Adipocyte (in vitro differentiated cells): Measurements from ENCODE around the gene TSPAN2.

Experiments used
- DNase-seq: peaks from one replicate; pipeline ENCODE4 v3.0.0-alpha.2; 2015; ENCODE audit warnings: low read depth
- H3K27me3 ChIP-seq: replicated peaks from 2 replicates; pipeline ENCODE4 v1.7.0; 2013; ENCODE audit warnings: mild to moderate bottlenecking, low read length, moderate library complexity; ENCODE audit not compliant: control insufficient read depth, insufficient read depth
- H3K36me3 ChIP-seq: 2 replicates; pipeline ENCODE4 v1.7.0; 2013; ENCODE audit warnings: low read length, mild to moderate bottlenecking, moderate library complexity; ENCODE audit not compliant: control insufficient read depth, insufficient read depth, severe bottlenecking
- H3K4me1 ChIP-seq: 2 replicates; pipeline ENCODE4 v1.7.0; 2013; ENCODE audit warnings: mild to moderate bottlenecking, low read length, moderate library complexity; ENCODE audit not compliant: control insufficient read depth, insufficient read depth
- H3K4me3 ChIP-seq: 2 replicates; pipeline ENCODE4 v1.7.0; 2013; ENCODE audit warnings: mild to moderate bottlenecking, low read length, moderate library complexity
- H3K9ac ChIP-seq: 2 replicates; pipeline ENCODE4 v1.7.0; 2013; ENCODE audit warnings: mild to moderate bottlenecking, low read length, moderate library complexity
- H3K9me3 ChIP-seq: 2 replicates; pipeline ENCODE4 v1.7.0; 2013; ENCODE audit warnings: mild to moderate bottlenecking, low read length, moderate library complexity; ENCODE audit not compliant: control insufficient read depth

Gene TSPAN2

DNA sequence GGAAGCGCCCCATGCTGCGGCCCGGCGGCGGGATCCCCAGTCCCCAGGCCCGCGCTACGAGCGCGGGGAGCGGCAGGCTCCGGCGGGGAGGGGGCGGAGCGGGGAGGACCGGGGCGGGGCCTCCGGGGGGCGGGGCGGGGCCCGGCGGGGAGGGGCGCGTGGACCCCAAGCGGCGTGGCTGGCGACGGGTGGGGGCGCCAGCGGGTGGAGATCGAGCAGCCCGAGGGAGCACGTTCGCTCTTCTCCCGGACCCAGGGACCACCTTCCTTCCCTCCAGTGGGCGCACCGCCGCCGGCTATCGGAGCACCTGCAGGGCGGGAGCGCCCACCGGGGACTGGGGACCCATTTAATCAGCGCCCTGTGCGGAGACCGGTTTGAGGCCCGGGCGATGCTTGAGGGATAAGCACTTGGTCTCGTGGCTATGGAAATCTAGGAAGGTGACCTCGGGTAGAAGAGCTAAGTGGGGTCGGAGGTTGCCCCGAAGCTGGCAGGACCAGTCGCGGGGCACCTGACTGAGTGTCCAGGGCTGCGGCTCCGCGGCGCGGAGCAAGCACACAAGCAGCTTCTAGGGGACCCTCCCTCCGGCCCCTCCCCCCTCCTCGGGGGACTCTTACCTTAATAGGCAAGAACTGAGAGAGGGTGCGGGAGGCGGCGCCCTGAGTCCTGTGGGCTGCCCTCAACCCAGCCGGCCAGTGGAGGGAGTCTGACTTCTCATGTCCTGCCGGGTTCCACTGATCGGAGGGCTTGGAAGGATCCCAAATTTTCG is at the start of gene TSPAN2:
Gene TSPAN2 (minus strand): TSS at position 84 of the 766 bp plus-strand sequence. CDS start 71 bp downstream, at position 13.
- peak; percentile 31 for DNase-seq

DNA sequence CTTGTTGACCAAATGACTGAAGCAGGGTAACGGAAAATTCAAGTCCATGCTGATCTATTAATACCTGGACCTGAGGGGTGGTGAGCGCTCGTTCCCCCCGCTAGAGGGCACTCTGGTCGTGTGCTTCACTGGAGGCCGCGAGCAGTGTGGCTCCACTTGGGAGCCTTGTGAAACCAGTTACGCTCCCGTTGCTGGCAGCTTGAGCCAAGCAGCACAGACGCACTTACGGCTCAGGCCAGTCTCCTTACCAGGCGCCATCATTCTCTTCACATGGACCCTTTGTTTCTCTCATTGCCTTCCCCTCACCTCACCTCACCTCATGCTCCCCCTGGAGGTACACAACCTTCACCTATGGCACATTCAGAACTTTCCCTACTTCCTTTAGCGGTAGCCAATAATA is 49.7 kb upstream of the TSPAN2 start:
- peak; percentile 97 for DNase-seq
- Histone ChIP-seq H3K4me1 (peaks cover 44% of the 10 kb centered on the region), H3K4me3 (no peak overlapping the region), H3K36me3 (no peaks in the 10 kb centered on the region), H3K9ac (peak overlapping the region; percentile 41), H3K9me3 (no peaks in the 10 kb centered on the region), H3K27me3 (no peaks in the 10 kb centered on the region)

More for the DNA sequence above, at the start of gene TSPAN2:
- H3K27me3 ChIP-seq, result no peaks in the 10 kb centered on the region
- H3K9ac ChIP-seq, result peak within 1 kb of the TSS; percentile 78
- H3K36me3 ChIP-seq, result no peaks in the 10 kb centered on the region
- H3K4me3 ChIP-seq, result peak within 1 kb of the TSS; percentile 84
- no peaks in the 10 kb centered on the region for H3K9me3 ChIP-seq
- H3K4me1 ChIP-seq, result peaks cover 31% of the 10 kb centered on the region

- Histone ChIP-seq H3K4me1 (peaks cover 44% of the 10 kb centered on the region), H3K9ac (peak overlapping the region; percentile 41), H3K4me3 (no peak overlapping the region), H3K27me3 (no peaks in the 10 kb centered on the region), H3K9me3 (no peaks in the 10 kb centered on the region), H3K36me3 (no peaks in the 10 kb centered on the region)
- DNase-seq, result no peak
These were observed 49.0 kb upstream of the TSPAN2 start for GRCh38 chr1:115138271-115138670.

DNA sequence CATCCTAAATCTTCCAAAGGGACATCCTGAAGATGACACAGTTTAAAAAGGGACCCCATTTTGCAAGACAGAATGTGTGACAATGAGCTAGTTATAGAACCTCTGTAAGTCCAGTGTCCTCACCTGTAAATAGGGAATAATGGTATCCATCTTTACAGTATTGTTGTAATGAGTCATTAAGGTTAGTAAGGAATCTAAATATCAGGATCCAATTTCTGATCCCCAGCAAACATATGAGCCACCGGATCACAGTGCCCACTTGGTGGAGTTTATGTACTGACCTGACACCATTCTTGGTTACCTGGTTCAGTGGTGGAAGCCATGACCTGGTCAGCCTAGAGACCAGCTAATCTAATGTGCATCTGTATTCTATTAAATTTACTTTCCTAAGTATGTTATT is 47.9 kb upstream of the TSPAN2 start:
- Histone ChIP-seq H3K27me3 (no peaks in the 10 kb centered on the region), H3K4me1 (peaks cover 44% of the 10 kb centered on the region), H3K9ac (no peak overlapping the region), H3K9me3 (no peaks in the 10 kb centered on the region), H3K4me3 (no peak overlapping the region), H3K36me3 (no peaks in the 10 kb centered on the region)
- no peak for DNase-seq

DNA sequence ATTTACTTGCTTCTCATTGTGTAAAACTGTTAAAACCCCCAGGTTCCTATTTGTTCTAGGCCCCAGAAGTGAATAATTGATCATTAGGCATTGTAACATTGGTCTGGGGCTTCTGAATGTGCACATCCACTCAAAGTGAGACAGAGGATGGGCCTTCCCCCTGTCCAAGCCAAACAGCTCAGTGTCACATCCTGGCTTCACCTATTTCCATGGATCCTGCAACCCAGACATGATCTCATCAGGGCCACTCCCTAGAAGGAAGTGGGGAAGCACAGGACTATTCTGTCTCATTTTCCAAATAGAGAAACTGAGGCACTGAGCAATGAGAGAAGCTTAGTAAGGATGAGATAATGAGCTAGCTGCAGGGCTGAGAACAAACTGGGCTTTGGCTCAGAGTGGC is 47.4 kb upstream of the TSPAN2 start:
- Histone ChIP-seq H3K9me3 (no peaks in the 10 kb centered on the region), H3K36me3 (no peaks in the 10 kb centered on the region), H3K27me3 (no peaks in the 10 kb centered on the region), H3K4me3 (no peak overlapping the region), H3K9ac (no peak overlapping the region), H3K4me1 (peaks cover 40% of the 10 kb centered on the region)
- no peak for DNase-seq

GRCh38 chr1:115136106-115136505 is 46.8 kb upstream of the TSPAN2 start:
- H3K4me1 ChIP-seq, result peaks cover 34% of the 10 kb centered on the region
- no peaks in the 10 kb centered on the region for H3K27me3 ChIP-seq
- no peaks in the 10 kb centered on the region for H3K36me3 ChIP-seq
- no peak overlapping the region for H3K9ac ChIP-seq
- no peaks in the 10 kb centered on the region for H3K9me3 ChIP-seq
- DNase-seq, result no peak
- H3K4me3 ChIP-seq, result no peak overlapping the region

- no peak for DNase-seq
These were observed 46.4 kb upstream of the TSPAN2 start for GRCh38 chr1:115135681-115136080.

GRCh38 chr1:115134850-115135480 is 45.7 kb upstream of the TSPAN2 start:
- peaks cover 28% of the 10 kb centered on the region for H3K4me1 ChIP-seq
- H3K27me3 ChIP-seq, result no peaks in the 10 kb centered on the region
- H3K36me3 ChIP-seq, result no peaks in the 10 kb centered on the region
- DNase-seq, result peak; percentile 79
- H3K9ac ChIP-seq, result peak overlapping the region; percentile 42
- H3K4me3 ChIP-seq, result no peak overlapping the region
- no peaks in the 10 kb centered on the region for H3K9me3 ChIP-seq

More at GRCh38 chr1:115135681-115136080, 46.4 kb upstream of the TSPAN2 start:
- Histone ChIP-seq H3K36me3 (no peaks in the 10 kb centered on the region), H3K27me3 (no peaks in the 10 kb centered on the region), H3K4me3 (no peak overlapping the region), H3K9ac (peak overlapping the region; percentile 42), H3K9me3 (no peaks in the 10 kb centered on the region), H3K4me1 (peaks cover 30% of the 10 kb centered on the region)

DNA sequence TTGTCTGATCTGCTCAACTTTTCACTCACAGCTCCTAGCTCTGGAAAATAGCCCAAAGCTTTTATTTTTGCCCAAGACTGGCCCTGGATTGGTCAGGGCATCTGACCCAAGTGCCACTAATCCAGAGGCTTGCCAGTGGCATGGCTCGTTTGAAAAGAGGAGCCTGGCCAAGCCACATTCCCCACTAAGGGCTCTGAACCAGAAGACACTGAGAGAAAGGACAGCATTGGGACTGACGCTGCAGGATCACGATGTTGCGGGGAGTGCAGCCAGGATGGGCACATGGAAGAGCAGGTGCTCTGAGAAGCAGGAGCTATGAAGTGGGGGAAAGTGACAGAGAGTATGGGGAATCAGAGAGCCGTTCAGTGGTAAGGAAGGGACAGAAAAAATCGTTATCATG is 44.9 kb upstream of the TSPAN2 start:
- no peaks in the 10 kb centered on the region for H3K9me3 ChIP-seq
- H3K4me1 ChIP-seq, result peaks cover 25% of the 10 kb centered on the region
- no peaks in the 10 kb centered on the region for H3K27me3 ChIP-seq
- DNase-seq, result no peak
- no peak overlapping the region for H3K4me3 ChIP-seq
- H3K36me3 ChIP-seq, result no peaks in the 10 kb centered on the region
- no peak overlapping the region for H3K9ac ChIP-seq

DNA sequence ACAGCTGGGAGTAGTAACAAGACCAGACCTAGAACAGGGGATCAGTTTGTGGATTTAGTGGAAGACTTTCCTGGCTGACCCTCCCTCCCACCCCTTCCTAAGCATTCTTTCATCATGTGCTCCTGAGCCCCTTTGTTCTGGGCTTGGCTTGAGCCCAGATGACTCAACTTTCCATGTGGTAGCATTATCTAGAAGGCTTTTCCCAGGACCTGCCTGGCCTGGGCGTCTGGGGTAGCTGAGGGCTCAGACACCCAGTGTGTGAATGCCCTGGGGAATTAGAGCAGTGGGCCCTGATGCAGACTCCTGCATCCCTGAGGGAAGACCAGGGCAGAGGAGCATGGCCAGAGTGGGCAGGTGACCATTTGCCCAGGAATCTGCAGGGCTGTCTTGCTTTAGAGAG is 44.1 kb upstream of the TSPAN2 start:
- no peaks in the 10 kb centered on the region for H3K9me3 ChIP-seq
- no peaks in the 10 kb centered on the region for H3K27me3 ChIP-seq
- no peak overlapping the region for H3K4me3 ChIP-seq
- H3K36me3 ChIP-seq, result no peaks in the 10 kb centered on the region
- peak; percentile 29 for DNase-seq
- no peak overlapping the region for H3K9ac ChIP-seq
- H3K4me1 ChIP-seq, result peaks cover 18% of the 10 kb centered on the region

- no peak for DNase-seq
- Histone ChIP-seq H3K4me1 (peaks cover 14% of the 10 kb centered on the region), H3K9me3 (no peaks in the 10 kb centered on the region), H3K4me3 (no peak overlapping the region), H3K9ac (no peak overlapping the region), H3K36me3 (no peaks in the 10 kb centered on the region), H3K27me3 (no peaks in the 10 kb centered on the region)
These were observed 41.5 kb upstream of the TSPAN2 start for GRCh38 chr1:115130786-115131185.
